Measurements from ENCODE around the gene LSM14A. TPM values are rescaled to one million over a fixed set of nuclear protein-coding genes. Genes with fewer than 3 reads are reported as not detected.

Gene LSM14A
- total and polyA plus RNA-seq, 2 of the 13 experiments (the other 11 are each of a cell fraction or from before 2014, with no cell fraction given): 77.0 to 83.6 TPM

- no peaks in the 10 kb centered on the region for H3K79me2 ChIP-seq (ENCODE audit: insufficient read depth, low read length)
- no peak overlapping the region for H3K27ac ChIP-seq (ENCODE audit: extremely low read length, insufficient read depth, low read length)
- no peak overlapping the region for H3K4me3 ChIP-seq (replicated peaks in 1 of 3; ENCODE audit: insufficient read depth in 1 of 3, low read depth in 2 of 3, low read length in 3 of 3)
- FAIRE-seq (no peak), DNase-seq (ENCODE audit: low spot score) (no peak), ATAC-seq (no peak)
- in situ Hi-C loops (cut with HindIII; ENCODE audit: extremely low pct_ligation_motif_present, low pct_unique_long_range_greater_than_20kb): no loop called here
- no peak overlapping the region for H3K4me2 ChIP-seq (ENCODE audit: low read depth, low read length)
- intact Hi-C loops (cut with micrococcal nuclease; ENCODE audit: unreplicated experiment): no loop called here
- H3K27me3 ChIP-seq (ENCODE audit: control insufficient read depth in 1 of 2, insufficient read depth in 2 of 2, low read length in 2 of 2): no peaks in the 10 kb centered on the region; a peak in 1 of 5 replicates
- H3K9me3 ChIP-seq (ENCODE audit: low read length): no peaks in the 10 kb centered on the region
- POLR2A ChIA-PET: no interaction called here
- 22% methylated on average over 6 of the region's 6 CpGs for WGBS (ENCODE audit: low lambda C conversion rate)
- H3K9ac ChIP-seq (ENCODE audit: insufficient read depth, low read depth, low read length): no peak overlapping the region
- H2AFZ ChIP-seq (ENCODE audit: low read length): no peak overlapping the region
- TF ChIP-seq ZNF577 (CRISPR knock-in tag; IDR thresholded peaks at IDR 0.05; ENCODE audit: borderline replicate concordance, low read depth) (no peak), CEBPG (CRISPR knock-in tag; IDR thresholded peaks at IDR 0.05) (no peak)
- TF ChIP-seq, protein P1, sequence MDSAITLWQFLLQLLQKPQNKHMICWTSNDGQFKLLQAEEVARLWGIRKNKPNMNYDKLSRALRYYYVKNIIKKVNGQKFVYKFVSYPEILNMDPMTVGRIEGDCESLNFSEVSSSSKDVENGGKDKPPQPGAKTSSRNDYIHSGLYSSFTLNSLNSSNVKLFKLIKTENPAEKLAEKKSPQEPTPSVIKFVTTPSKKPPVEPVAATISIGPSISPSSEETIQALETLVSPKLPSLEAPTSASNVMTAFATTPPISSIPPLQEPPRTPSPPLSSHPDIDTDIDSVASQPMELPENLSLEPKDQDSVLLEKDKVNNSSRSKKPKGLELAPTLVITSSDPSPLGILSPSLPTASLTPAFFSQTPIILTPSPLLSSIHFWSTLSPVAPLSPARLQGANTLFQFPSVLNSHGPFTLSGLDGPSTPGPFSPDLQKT (CRISPR knock-in tag; IDR thresholded peaks at IDR 0.05; ENCODE audit: borderline replicate concordance): no peak
- no TSS peak for BruUV-seq (replicated peaks)
- peaks cover 15% of the 10 kb centered on the region; the same call in 1 of the 2 replicates for H3K4me1 ChIP-seq (ENCODE audit: insufficient read depth, low read length)
- H3K36me3 ChIP-seq (replicated peaks in 1 of 2; ENCODE audit: control insufficient read depth in 1 of 2, insufficient read depth in 2 of 2, low read length in 2 of 2): no peaks in the 10 kb centered on the region
- CTCF ChIA-PET (ENCODE audit: low intra/inter-chr PET ratio, low total read pairs): no interaction called here
- no peaks in the 10 kb centered on the region for H4K20me1 ChIP-seq (ENCODE audit: insufficient read depth, low read length)
These were observed 44.6 kb upstream of the LSM14A start for GRCh38 chr19:34127684-34128189.

DNA sequence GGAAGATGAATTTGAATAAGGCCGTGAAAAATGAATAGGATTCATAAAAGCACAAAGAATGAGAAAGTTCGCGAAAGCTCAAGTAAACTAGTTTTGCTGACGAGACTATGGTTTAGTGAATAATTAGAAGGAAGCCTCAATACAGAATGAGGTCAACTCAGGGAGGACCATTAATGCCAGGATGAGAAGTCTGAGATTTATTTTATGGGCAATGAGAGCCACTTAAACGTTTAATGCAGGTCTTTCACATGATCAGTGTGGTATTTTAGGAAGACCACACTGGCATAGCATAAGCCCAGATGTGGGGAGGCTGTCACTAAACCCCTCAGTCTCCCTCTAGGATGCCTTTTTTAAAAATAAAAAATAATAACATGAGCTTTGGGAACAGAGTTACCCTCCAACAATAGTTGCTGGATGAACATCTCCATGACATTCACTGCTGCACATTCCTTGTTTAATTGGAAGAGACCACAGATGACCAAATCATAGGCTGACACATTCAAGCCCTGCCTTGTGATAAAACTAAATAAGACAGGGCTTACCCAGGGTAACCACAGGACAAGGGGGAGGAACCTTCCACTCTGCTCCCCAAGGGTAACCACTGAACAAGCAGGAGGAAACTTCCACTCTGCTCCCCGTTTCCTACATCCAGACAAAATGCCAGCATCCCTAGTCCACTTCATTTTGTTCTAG is 43.6 kb upstream of the LSM14A start:
- Histone ChIP-seq H2AFZ (ENCODE audit: low read length) (no peak overlapping the region), H3K4me1 (ENCODE audit: insufficient read depth, low read length) (peaks cover 15% of the 10 kb centered on the region; the same call in 1 of the 2 replicates), H3K27ac (ENCODE audit: extremely low read length, insufficient read depth, low read length) (no peak overlapping the region), H3K9ac (ENCODE audit: insufficient read depth, low read depth, low read length) (no peak overlapping the region), H3K27me3 (ENCODE audit: control insufficient read depth in 1 of 2, insufficient read depth in 2 of 2, low read length in 2 of 2) (no peaks in the 10 kb centered on the region; a peak in 1 of 5 replicates), H3K36me3 (replicated peaks in 1 of 2; ENCODE audit: control insufficient read depth in 1 of 2, insufficient read depth in 2 of 2, low read length in 2 of 2) (no peaks in the 10 kb centered on the region), H3K79me2 (ENCODE audit: insufficient read depth, low read length) (no peaks in the 10 kb centered on the region), H3K4me2 (ENCODE audit: low read depth, low read length) (no peak overlapping the region), H4K20me1 (ENCODE audit: insufficient read depth, low read length) (no peaks in the 10 kb centered on the region), H3K4me3 (replicated peaks in 1 of 3; ENCODE audit: insufficient read depth in 1 of 3, low read depth in 2 of 3, low read length in 3 of 3) (no peak overlapping the region), H3K9me3 (ENCODE audit: low read length) (no peaks in the 10 kb centered on the region)
- BruUV-seq (replicated peaks): no TSS peak
- intact Hi-C loops (cut with micrococcal nuclease; ENCODE audit: unreplicated experiment) (no loop called here), in situ Hi-C loops (cut with HindIII; ENCODE audit: extremely low pct_ligation_motif_present, low pct_unique_long_range_greater_than_20kb) (no loop called here)
- POLR2A ChIA-PET: interaction anchor here (1.0 kb wide), 1 partner anchor 952 kb away, joined by 3 read pairs; no protein-coding TSS in a partner anchor
- ATAC-seq (no peak), DNase-seq (ENCODE audit: low spot score) (no peak), FAIRE-seq (no peak)
- CTCF ChIA-PET (ENCODE audit: low intra/inter-chr PET ratio, low total read pairs): no interaction called here
- WGBS (ENCODE audit: low lambda C conversion rate): 29% methylated on average over 6 of the region's 6 CpGs
- TF ChIP-seq, protein P2, sequence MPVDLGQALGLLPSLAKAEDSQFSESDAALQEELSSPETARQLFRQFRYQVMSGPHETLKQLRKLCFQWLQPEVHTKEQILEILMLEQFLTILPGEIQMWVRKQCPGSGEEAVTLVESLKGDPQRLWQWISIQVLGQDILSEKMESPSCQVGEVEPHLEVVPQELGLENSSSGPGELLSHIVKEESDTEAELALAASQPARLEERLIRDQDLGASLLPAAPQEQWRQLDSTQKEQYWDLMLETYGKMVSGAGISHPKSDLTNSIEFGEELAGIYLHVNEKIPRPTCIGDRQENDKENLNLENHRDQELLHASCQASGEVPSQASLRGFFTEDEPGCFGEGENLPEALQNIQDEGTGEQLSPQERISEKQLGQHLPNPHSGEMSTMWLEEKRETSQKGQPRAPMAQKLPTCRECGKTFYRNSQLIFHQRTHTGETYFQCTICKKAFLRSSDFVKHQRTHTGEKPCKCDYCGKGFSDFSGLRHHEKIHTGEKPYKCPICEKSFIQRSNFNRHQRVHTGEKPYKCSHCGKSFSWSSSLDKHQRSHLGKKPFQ (CRISPR knock-in tag; IDR thresholded peaks at IDR 0.05; ENCODE audit: insufficient replicate concordance): no peak
- no peak for TF ChIP-seq ELF4 (CRISPR knock-in tag; IDR thresholded peaks at IDR 0.05; ENCODE audit: borderline replicate concordance)
- no peak for TF ChIP-seq ISL2 (CRISPR knock-in tag; IDR thresholded peaks at IDR 0.05)
- no peak for TF ChIP-seq SNRNP70 (IDR thresholded peaks at IDR 0.05; ENCODE audit: low read depth, low read length)
- no peak for TF ChIP-seq TFE3 (CRISPR knock-in tag; IDR thresholded peaks at IDR 0.05)
- TF ChIP-seq JUN (CRISPR knock-in tag; IDR thresholded peaks at IDR 0.05): no peak
- no peak for TF ChIP-seq ZMAT3 (CRISPR knock-in tag; conservative IDR thresholded peaks at IDR 0.05)
- TF ChIP-seq ZSCAN21 (CRISPR knock-in tag; IDR thresholded peaks at IDR 0.05; ENCODE audit: borderline replicate concordance): no peak
- TF ChIP-seq CBFB (CRISPR knock-in tag; IDR thresholded peaks at IDR 0.05): no peak
